GM12875 (cell line): ENCODE results near the gene VSTM1.

Experiments used
- H3K4me3 ChIP-seq: one replicate; pipeline ENCODE4 v1.5.1; 2011; ENCODE audit warnings: low read depth, low read length, control low read depth
- CTCF ChIP-seq: IDR thresholded peaks from 2 replicates; pipeline ENCODE4 v1.5.1; 2011; ENCODE audit warnings: low read depth, mild to moderate bottlenecking, control low read depth, inconsistent platforms, low read length, moderate library complexity, borderline replicate concordance; ENCODE audit not compliant: insufficient read depth

Gene VSTM1

GRCh38 chr19:54021932-54022331 is 41.8 kb downstream of the VSTM1 start:
- no peak overlapping the region for H3K4me3 ChIP-seq
- TF ChIP-seq CTCF, result no peak

- TF ChIP-seq CTCF, result no peak
These were observed 42.3 kb downstream of the VSTM1 start for GRCh38 chr19:54021363-54021762.

DNA sequence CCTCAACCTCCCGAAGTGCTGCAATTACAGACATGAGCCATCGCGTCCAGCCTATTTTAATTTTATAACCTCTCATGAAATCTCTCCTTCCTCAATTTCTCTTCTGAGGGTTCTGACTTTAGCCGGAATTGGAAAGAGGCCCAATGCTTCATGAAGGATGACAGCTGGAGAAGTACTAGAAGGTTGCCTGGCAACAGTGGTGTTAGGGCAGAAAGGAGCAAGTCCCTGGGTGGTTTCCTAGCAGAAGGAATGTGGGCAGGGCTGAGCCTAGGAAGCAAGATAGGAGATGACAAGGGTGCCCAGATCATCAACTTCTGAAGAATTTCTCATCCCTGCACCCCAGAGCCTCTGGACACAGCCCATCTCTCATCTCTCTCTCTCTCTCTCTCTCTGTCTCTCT is 46.4 kb downstream of the VSTM1 start:
- no peak for TF ChIP-seq CTCF
- H3K4me3 ChIP-seq, result no peak overlapping the region

More at GRCh38 chr19:54021363-54021762, 42.3 kb downstream of the VSTM1 start:
- H3K4me3 ChIP-seq, result no peak overlapping the region

- H3K4me3 ChIP-seq, result no peak overlapping the region
- TF ChIP-seq CTCF, result no peak
These were observed 48.7 kb downstream of the VSTM1 start for GRCh38 chr19:54014920-54015560.

GRCh38 chr19:54013866-54014265 is 49.8 kb downstream of the VSTM1 start:
- no peak overlapping the region for H3K4me3 ChIP-seq
- no peak for TF ChIP-seq CTCF

DNA sequence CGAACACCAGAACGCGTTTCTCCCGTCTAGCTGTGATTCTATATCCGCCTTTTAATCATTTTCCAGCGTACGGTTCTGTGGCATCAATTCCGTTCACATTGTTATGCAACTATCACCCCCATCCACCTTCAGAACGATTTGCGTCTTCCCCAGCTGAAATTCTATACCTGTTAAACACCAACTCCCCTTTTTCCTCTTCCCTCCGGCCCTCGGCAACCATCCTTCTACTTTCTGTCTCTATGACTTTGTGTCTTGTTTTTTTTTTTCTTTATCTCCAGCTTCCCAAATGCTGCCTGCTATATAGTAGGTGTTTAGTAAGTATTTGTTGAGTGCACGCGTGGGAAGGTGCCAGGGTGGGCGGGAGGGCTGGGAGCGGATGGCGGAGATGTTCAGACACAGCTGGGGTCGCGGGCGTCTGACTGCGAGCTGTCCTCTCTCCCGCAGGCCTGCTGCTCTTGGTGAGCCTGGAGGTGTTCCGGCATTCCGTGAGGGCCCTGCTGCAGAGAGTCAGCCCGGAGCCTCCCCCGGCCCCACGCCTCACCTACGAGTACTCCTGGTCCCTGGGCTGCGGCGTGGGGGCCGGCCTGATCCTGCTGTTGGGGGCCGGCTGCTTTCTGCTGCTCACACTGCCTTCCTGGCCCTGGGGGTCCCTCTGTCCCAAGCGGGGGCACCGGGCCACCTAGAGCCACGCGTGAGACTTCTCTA is 52.0 kb downstream of the VSTM1 start:
- TF ChIP-seq CTCF, result no peak
- H3K4me3 ChIP-seq, result no peak overlapping the region

DNA sequence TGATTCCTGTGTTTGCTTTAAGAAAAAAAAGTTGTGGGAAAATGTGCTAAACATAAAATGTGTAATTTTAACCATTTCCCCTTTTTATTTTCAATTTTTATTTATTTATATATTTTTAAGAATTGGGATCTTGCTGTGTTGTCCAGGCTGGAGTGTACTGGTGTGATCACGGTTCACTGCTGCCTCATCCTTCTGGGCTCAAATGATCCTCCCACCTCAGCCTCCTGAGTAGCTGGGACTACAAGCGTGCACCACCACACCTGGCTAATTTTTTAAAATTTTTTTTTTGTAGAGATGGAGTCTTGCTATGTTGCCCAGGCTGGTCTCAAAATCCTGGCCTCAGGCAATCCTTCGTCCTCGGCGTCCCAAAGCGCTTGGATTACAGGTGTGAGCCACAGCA is 53.2 kb downstream of the VSTM1 start:
- TF ChIP-seq CTCF, result no peak
- H3K4me3 ChIP-seq, result no peak overlapping the region
